HG02970 (cell line): ENCODE data around the gene UTS2R.
"Not testable (repeated sequence)": the region's sequence is repeated elsewhere in the genome, so short reads cannot be mapped to it uniquely, and the experiment has no call there.

ENCODE experiments used
- ATAC-seq: cut with Tn5 transposase; IDR thresholded peaks from one replicate; pipeline ENCODE4 v1.9.1; 2021; ENCODE audit warnings: mild to moderate bottlenecking, moderate library complexity, moderate number of reproducible peaks; ENCODE audit not compliant: unreplicated experiment, low FRiP score

Gene UTS2R

GRCh38 chr17:82373072-82373452 is 1.5 kb downstream of the UTS2R start:
- not testable (repeated sequence) for ATAC-seq

GRCh38 chr17:82373731-82374625 is 2.4 kb downstream of the UTS2R start:
- no peak for ATAC-seq

GRCh38 chr17:82374626-82375331 is 3.2 kb downstream of the UTS2R start:
- no peak for ATAC-seq

DNA sequence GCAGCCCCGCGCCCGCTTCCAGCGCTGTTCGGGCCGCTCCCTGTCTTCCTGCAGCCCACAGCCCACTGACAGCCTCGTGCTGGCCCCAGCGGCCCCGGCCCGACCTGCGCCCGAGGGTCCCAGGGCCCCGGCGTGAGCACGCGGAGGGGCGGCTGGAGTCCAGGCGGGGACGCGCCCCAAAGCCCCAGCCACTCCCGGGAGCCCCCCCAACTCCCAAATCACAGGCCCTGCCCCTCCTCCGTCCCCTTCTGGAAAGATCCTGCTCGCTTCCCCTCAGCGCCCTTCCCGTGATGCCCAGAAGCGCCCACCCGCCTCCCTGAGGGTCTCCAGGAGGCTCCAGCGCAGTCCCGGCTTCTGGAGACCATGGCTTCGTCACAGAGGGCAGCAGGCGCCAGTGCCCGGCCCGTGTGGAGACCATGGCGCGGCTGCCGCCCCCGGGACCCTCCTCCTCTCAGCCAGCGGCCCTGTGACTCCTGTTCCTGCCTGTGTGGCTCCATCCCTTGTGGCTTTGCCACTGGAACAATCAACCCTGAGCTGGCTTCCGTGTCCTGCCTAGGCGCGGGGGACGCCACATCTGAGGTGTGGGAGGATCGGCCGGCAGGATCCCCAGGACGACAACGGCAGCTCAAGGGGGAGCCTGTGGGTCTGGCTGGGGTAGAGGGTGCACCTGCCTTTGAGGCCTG is 3.9 kb downstream of the UTS2R start:
- ATAC-seq: no peak

- ATAC-seq: no peak
Measured at GRCh38 chr17:82376042-82376730, 4.6 kb downstream of the UTS2R start.

DNA sequence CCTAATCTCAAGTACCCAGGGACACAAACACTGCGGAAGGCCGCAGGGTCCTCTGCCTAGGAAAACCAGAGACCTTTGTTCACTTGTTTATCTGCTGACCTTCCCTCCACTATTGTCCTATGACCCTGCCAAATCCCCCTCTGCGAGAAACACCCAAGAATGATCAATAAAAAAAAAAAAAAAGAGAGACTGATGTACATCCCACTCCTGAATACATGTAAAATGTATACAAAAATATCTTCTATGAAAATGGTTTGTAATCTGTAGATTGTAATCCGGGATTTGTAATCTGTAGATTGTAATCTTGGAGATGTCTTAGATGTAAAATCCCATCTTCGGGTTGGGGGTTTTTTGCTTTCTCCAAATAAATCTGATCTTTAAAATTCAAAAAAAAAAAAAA is 5.7 kb downstream of the UTS2R start:
- ATAC-seq: not testable (repeated sequence)

- ATAC-seq: no peak
Measured at GRCh38 chr17:82377924-82378740, 6.6 kb downstream of the UTS2R start.

GRCh38 chr17:82378741-82379021 is 7.1 kb downstream of the UTS2R start:
- ATAC-seq: no peak

- no peak for ATAC-seq
Measured at GRCh38 chr17:82380860-82381702, 9.5 kb downstream of the UTS2R start.

DNA sequence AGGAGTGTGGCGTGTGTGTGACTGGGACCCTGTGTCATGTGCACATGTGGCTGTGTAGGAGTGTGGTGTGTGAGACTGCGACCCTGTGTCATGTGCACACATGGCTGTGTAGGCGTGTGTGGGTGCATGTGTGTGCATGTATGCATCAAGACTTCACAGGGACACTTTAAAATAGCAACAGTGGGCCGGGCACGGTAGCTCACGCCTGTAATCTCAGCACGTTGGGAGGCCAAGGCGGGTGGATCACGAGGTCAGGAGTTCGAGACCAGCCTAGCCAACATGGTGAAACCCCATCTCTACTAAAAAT is 10.1 kb downstream of the UTS2R start:
- not testable (repeated sequence) for ATAC-seq

DNA sequence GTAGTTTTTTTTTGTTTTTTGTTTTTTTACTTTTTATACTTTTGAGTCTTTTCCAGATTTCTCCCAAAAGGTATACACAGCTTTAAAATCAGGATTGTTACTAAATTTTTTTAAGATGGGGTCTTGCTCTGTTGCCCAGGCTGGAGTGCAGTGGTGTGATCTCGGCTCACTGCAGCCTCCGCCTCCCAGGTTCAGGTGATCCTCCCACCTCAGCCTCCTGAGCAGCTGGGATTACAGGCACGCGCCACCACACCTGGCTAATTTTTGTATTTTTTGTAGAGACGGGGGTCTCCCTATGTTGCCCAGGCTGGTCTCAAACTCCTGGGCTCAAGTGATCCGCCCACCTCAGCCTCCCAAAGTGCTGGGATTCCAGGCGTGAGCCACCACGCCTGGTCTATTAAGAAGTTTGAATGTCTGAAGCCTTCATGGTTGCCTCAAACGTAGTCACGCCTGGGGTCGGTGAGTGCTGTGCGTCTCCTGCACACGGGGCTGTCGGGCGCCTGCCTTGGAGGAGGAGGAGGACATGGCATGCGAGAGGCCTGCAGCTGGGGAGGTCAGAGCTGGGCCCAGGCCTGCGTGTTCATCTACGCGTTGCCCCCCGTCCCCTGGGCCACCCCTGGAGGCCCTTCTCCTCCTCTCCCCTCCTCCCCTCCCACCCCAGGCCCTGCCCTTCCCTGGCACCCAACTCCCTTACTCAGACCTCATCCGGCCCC is 10.8 kb downstream of the UTS2R start:
- ATAC-seq: not testable (repeated sequence)

GRCh38 chr17:82382933-82383255 is 11.3 kb downstream of the UTS2R start:
- ATAC-seq: no peak

GRCh38 chr17:82383411-82383810 is 11.8 kb downstream of the UTS2R start:
- ATAC-seq: no peak

- no peak for ATAC-seq
Measured at GRCh38 chr17:82384051-82384729, 12.6 kb downstream of the UTS2R start.

- no peak for ATAC-seq
Measured at GRCh38 chr17:82384730-82385481, 13.3 kb downstream of the UTS2R start.

GRCh38 chr17:82385559-82386254 is 14.1 kb downstream of the UTS2R start:
- no peak for ATAC-seq

DNA sequence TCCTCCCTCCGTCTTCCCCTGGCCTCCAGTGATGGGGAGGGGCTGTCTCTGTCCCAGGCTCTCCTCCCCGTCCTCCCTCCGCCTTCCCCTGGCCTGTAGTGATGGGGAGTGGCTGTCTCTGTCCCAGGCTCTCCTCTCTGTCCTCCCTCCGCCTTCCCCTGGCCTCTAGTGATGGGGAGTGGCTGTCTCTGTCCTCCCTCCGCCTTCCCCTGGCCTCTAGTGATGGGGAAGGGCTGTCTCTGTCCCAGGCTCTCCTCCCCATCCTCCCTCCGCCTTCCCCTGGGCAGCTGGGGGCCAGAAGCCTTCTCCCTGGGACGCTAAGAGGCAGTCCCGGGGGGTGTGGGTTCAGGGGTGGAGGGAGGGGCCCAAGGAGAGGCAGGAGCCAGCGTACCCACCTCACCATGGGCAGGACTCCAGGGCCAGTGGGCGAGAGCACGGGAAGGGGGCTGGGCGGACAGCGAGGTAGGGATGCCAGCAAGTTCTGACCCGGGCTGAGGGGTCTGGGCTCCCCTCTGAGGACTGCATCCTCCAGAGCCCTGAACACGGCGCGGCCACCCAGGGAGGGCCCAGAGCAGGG is 14.8 kb downstream of the UTS2R start:
- no peak for ATAC-seq
